HG03442 (cell line): ENCODE data around the gene FAM162B.
"Not testable (repeated sequence)": the region's sequence is repeated elsewhere in the genome, so short reads cannot be mapped to it uniquely, and the experiment has no call there.

Source experiments
- ATAC-seq: cut with Tn5 transposase; IDR thresholded peaks from one replicate; pipeline ENCODE4 v1.9.1; 2021; ENCODE audit warnings: mild to moderate bottlenecking, moderate library complexity; ENCODE audit not compliant: unreplicated experiment

Gene FAM162B

GRCh38 chr6:116764961-116765841 lies at the start of gene FAM162B:
Gene FAM162B, minus strand, starts transcription at chr6:116765719. Its CDS starts 143 bp downstream, at chr6:116765576.
- no peak for ATAC-seq

DNA sequence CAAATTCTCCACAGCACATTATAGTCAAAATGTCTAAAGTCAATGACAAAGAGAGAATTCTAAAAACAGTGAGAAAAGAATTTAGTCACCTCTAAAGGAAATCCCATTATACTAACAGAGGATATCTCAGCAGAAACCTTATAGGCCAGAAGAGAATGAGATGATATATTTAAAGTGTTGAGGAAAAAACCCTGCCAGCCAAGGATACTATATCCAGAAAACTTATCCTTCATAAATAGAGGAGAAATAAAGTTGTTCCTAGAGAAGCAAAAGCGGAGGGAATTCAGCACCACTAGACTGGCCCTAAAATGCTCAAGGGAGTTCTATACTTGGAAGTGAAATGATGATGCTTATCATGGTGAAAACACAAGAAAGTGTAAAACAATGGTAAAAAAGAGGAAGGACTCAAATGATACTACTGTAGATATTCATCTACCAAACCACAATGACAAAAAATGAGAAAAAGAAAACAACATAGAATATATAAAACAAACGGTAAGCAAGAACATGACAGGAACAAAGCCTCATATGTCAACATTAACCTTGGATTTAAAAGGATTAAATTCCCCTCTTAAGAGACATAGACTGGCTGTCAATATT lies 46.6 kb upstream of the FAM162B start:
- no peak for ATAC-seq

DNA sequence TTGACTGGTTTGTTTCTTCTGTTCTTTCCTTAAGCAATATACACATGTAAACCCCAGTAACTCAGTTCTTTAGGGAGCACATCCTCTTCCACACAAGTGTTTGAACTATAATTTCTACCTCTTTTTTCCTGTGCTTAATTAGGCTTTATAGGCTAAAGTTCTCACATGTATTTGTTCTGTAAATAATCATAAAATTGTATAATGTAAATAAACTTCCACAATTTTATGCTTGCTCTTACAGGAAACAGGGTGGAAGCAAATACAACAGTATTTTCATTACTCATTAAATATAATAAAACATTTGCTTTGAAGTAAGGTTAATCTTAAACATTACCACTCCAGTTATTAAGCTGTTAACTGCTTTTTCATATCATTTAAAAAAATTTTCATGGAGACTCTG lies 36.5 kb upstream of the FAM162B start:
- no peak for ATAC-seq

DNA sequence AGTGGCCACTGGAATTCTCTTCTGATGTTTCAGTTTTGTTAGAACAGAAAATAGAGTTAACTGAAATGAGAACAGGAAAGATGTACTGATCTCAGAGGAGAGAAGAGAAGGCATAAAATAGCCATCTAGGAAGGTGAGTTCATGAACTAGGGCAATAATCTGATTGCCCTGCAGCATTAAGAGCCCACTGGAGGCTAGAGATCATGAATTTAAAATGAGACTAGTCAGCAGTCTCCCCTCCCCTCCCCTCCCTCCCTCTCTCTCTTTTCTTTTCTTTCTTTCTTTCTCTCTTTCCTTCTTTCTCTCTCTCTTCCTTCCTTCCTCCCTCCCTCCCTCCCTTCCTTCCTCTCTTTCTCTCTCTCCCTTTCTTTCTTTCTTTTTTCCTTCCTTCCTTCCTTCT lies 34.4 kb upstream of the FAM162B start:
- no peak for ATAC-seq

DNA sequence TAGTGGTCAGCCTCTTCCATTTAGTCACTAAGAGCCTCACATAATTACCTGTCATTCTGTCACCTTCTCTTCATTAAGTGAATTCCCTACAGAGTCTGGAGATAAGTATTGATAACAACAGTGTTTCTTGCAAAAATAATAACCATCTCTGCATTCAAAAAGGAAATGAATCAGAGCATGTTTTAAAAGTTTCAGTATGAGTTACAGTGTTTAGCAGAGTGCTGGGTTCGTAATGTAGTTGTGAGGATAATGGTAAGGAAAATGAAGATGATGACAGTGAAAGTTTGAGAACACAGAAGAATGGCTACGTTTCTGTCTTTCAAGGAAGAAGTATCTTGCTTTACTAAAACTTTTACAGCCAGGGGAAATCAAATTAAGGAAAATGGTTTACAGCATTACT lies 32.1 kb upstream of the FAM162B start:
- ATAC-seq: no peak

DNA sequence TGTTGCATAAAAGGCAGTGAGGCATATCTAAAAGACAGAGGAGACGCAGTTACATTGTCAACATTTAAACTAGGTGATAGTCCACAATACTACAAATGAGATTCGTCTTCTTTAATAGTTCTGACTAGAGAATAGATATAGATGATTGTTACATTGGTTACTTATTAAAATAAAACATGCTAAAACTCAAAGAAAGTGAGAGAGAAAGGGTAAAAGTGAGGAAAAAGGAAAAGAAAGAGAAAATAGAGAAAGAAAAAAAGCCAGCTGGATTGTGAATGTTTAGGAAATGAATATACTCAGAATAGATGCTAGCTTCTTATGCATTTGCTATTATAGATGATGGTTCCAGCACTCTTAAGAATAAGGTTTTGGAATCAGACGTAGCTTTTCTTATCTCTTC lies 27.7 kb upstream of the FAM162B start:
- no peak for ATAC-seq

DNA sequence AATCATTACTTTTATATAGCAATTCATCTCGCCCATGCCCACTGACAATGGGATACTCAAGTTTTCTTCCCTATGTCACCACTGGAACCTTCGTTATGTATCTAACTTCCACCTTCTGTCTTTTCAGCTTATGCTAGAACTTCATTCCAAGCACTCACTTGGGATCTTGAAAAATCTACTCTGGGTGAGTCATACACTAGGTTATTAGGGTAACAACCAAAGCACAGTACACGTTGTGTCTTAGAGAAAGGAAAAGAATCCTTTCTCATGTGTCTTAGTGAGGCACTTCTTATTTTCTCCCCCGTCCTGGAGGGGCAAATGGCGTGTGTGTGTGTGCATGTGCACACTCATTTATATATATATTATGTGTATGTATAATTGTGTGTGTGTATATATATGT lies 18.3 kb upstream of the FAM162B start:
- ATAC-seq: no peak

DNA sequence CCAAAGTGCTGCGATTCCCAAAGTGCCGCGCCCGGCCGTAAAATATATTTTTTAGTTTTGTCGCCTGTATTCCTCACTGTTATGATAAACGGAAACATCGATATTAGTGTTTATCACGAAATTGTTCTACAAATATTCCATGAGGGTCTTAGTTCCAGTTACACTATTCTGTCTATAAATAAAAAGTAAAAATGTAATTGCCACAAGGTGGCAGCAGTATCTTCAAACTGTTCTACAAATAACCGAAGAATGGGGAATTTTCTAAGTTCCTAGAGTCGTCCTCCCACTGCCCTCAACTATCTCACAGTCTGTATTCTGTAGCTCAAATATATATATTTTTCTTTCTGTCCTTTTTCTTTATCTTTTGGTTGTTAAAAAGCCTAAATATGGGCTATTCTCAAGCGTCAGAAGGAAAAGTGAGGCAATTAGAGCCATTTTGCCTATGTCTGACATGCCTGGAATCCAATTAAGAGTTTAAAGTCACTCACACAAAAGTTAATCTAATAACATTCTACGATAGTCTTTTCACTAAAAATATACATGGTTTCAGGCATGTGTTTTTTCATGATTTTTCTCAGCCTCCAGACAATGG lies 14.2 kb upstream of the FAM162B start:
- peak; percentile 53 for ATAC-seq

DNA sequence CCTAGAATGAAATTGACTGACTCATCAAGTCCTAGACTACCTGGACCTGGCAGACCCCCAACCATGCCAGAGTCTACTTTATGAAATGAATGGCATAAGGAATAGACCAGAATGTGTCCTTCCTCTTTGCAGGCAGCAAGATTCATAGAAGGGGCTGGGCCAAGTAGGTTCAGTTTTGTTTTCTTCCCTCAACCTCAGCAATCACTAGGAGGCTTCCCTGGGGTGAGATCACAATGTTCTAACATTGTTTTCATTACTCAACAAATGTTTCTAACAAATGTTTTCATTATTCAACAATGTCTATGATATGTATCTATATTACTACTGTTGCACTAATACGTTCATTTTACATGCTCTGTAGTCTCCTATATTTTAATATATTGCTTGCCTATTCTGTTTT lies 8.4 kb upstream of the FAM162B start:
- no peak for ATAC-seq

DNA sequence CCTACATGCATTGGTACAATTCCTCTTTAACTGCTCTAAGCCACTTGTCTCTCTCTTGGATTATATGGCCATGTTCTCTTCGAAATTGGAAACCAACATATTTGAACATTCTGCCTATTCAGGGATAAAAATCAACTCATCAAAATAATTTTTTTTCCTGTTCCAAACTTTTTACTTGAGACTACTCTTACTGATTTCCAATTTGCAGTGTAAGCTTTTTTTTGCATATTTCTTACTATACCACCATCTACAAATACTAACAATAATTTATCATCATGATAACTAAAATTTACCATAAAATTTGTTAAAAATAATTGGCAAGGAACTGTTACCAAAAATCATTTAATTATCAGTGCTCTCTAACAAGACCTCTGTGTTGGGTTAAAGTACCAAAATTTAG lies 6.9 kb upstream of the FAM162B start:
- ATAC-seq: no peak

DNA sequence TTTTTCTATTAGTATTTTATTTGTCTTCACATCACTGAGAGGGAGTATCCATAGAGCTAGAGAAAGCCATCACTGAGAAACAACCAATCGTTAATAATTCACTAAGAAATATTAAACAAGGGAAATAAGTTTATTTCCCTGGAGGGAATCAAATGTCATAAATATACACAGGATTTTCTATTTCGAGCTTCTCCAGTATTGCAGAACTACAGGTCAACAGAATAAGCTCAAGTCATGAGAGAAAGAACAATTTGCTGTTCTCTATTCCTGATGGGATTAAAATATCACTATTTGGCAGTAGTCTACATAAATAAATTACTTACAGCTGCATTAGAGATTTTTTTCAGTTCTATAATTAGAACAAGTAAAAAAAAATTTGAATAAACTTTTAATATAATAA lies 2.2 kb upstream of the FAM162B start:
- no peak for ATAC-seq

GRCh38 chr6:116766506-116767176 lies 1.1 kb upstream of the FAM162B start:
- no peak for ATAC-seq

DNA sequence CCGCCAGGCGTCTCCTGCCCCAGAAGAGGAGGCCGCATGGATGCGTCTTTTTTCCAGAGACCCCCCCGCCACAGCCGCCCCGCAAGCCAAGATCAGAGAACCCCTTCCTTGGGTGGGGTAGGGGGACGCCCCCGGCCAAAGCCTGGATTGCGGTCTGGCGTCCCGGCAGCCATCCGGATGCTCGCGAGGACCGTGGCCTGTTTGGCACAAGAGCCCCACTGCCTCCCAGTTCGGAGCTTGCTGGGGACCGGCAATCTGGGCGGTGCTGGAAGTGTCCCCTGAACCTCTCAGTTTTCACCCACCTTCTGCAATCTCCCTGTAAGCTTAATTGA lies 924 bp downstream of the FAM162B start:
- ATAC-seq: no peak

DNA sequence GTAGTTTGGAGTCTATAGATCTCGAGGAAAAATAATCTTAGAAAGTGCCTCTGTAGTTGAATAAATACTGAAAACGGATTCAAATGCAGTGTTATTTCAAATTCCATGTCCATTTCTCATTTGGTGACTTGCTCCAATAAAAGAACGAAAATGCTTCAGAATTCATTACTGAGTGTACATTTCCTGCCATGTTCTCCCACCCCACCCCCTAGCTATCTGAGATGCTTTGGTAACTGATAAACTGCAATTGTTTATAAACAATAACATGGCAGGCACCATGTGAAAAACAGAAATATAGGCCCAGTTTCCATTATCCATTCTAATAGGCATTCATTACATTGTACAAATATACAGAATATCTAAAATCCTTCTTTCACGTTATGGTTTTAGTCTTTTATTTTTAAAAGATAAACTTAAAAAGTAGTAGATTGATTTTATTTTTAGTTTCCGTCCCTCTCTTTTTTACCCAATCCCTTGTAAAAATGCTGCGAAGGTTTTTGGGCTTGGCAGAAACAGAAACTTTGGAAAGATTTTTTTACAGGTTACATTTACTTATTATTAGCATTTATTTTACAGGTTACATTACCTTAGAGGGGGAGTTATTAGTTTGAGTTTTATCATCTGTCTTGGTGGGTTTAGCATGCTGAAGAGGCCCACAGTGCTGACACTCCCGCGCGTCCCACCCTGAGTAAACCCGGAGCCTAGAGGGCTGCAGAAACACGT lies 1.5 kb downstream of the FAM162B start:
- no peak for ATAC-seq

GRCh38 chr6:116763048-116763447 lies 2.5 kb downstream of the FAM162B start:
- ATAC-seq: no peak

GRCh38 chr6:116762235-116762634 lies 3.3 kb downstream of the FAM162B start:
- ATAC-seq: no peak

DNA sequence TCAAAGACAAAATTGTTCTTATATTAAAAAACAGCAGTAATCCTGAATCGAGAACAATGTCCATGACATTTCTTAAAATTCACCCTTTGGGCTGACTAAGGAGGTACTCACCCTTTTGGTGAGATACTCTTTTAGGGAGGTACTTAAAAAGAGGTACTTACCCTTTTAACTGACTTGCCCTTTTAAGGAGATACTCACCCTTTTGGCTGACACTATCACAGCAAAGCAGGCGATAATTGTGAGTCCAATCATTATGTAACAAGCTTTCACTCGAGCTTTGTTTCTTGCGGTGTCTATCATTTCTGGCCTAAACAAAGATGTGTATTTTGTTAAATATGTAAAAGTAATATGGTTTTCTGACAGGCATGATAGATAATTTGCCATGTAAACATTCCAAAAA lies 3.7 kb downstream of the FAM162B start:
- ATAC-seq: no peak

GRCh38 chr6:116745176-116745575 lies 20.3 kb downstream of the FAM162B start:
- ATAC-seq: no peak

- ATAC-seq: no peak
These were observed 23.9 kb downstream of the FAM162B start for GRCh38 chr6:116741571-116741970.

DNA sequence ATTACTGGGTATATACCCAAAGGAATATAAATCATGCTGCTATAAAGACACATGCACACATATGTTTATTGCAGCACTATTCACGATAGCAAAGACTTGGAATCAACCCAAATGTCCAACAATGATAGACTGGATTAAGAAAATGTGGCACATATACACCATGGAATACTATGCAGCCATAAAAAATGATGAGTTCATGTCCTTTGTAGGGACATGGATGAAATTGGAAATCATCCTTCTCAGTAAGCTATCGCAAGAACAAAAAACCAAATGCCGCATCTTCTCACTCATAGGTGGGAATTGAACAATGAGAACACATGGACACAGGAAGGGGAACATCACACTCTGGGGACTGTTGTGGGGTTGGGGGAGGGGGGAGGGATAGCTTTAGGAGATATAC lies 25.0 kb downstream of the FAM162B start:
- not testable (repeated sequence) for ATAC-seq

GRCh38 chr6:116737004-116737403 lies 28.5 kb downstream of the FAM162B start:
- ATAC-seq: no peak
